GM18499 (cell line): Measurements from ENCODE around the gene CD72.

ENCODE experiments used
- ATAC-seq: cut with Tn5 transposase; IDR thresholded peaks from one replicate; pipeline ENCODE4 v1.9.1; 2021; ENCODE audit warnings: moderate number of reproducible peaks; ENCODE audit not compliant: insufficient read depth, unreplicated experiment

The CD72 gene

DNA sequence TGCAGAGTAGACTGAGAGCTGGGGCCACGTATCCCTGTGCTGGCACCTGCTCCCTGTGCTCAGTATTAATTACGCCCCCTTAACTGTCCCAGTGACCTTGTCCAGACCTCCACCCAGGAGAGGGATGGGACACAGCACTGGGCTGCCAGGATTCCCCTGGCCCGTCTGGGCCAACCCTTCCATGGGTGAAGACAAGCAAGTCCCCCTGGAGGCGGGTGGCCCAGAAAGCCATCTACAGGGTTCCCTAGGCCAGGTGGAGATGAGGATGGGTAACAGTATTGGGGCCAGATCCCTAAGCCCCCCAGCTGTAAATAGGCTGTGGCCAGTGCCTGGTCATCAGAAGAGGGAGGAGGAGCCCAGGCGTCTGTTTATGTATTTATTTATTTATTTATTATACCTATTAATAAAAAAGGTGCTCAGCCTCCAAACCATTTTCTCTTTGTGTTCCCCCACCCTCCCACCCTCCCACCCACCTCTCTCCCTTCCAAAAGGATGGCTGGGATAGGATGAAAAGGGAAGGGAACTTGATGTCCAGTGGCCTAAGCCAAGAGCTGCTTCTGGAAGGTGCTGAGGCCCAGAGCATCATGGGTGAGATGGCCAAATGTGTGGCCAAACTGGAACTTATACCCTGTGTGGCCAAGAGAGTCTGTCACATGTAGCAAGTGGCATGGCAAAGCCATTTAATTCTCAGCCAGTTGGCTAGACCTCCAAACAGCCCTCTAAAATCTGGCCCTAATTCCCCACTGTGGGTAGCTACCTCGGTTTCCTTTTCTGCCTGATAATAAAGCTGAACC lies 56.5 kb downstream of the CD72 start:
- no peak for ATAC-seq

DNA sequence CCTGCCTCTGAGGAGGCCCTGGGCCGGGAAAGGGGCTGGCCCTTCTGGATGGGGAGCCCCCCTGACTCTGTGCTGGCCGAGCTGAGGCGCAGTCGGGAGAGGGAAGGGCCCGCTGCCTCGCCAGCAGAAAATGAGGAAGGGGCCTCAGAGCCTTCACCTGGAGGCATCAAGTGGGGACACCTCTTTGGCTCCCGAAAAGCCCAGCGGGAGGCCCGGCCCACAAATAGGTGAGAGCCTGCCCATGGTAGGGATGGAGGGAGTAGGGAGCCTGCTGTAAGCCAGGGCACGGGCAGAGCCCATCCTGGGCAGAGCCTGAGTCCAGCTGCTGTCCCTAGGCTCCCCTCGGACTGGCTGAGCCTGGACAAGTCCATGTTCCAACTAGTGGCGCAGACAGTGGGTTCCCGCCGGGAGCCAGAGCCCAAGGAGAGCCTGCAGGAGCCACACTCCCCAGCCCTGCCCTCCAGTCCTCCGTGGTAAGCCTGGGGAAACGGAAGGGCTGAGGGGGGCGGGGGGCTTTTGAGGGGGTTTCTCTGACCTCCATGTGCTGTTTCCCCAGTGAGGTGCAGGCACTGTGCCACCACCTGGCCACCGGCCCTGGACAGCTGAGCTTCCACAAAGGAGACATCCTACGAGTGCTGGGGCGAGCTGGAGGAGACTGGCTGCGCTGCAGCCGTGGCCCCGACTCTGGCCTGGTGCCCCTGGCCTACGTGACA lies 57.4 kb downstream of the CD72 start:
- no peak for ATAC-seq
